ENCODE data around the gene RARRES1. TPM values are rescaled to one million over a fixed set of nuclear protein-coding genes. Genes with fewer than 3 reads are reported as not detected.

RARRES1 gene
- total RNA-seq, 3 donors from 2014 or later = 3.5 to 568 (median 403) TPM

DNA sequence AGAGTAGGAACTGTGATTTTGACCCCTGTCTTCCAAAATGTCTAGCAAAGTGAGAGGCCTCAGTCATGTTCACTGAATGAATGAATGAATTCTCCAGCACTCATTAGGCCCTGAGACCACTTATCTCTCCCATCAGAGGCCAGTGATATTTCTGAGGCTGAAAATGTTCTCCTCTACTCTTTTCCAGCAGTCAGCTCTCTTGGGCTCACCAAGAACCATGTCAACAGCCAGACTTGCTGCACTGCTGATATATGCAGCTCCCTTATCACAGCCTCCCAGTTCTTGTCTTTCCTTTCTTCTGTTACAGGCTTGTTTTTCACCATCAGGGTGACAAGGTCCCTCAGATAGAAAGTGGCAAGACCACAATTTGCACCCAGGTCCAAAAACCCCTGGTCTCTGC is 40.9 kb upstream of the RARRES1 start:
- no peak for DNase-seq (ENCODE audit: low spot score in 2 of 2)
- Histone ChIP-seq H3K27me3 (no peaks in the 10 kb centered on the region), H3K9me3 (no peaks in the 10 kb centered on the region), H3K4me1 (peaks cover 21 to 44% of the 10 kb centered on the region in 2 donors), H3K36me3 (no peaks in the 10 kb centered on the region), H3K4me3 (no peak overlapping the region), H3K27ac (peak overlapping the region; percentile 91 to 92)
- intact Hi-C loops (cut with DNase I; ENCODE audit: low total_unique reads) = no loop called here
- TF ChIP-seq, protein P1, sequence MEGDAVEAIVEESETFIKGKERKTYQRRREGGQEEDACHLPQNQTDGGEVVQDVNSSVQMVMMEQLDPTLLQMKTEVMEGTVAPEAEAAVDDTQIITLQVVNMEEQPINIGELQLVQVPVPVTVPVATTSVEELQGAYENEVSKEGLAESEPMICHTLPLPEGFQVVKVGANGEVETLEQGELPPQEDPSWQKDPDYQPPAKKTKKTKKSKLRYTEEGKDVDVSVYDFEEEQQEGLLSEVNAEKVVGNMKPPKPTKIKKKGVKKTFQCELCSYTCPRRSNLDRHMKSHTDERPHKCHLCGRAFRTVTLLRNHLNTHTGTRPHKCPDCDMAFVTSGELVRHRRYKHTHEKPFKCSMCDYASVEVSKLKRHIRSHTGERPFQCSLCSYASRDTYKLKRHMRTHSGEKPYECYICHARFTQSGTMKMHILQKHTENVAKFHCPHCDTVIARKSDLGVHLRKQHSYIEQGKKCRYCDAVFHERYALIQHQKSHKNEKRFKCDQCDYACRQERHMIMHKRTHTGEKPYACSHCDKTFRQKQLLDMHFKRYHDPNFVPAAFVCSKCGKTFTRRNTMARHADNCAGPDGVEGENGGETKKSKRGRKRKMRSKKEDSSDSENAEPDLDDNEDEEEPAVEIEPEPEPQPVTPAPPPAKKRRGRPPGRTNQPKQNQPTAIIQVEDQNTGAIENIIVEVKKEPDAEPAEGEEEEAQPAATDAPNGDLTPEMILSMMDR (IDR thresholded peaks at IDR 0.05) = no peak
- TF ChIP-seq POLR2AphosphoS5 (IDR thresholded peaks at IDR 0.05) (no peak), POLR2A (IDR thresholded peaks at IDR 0.05) (no peak)

DNA sequence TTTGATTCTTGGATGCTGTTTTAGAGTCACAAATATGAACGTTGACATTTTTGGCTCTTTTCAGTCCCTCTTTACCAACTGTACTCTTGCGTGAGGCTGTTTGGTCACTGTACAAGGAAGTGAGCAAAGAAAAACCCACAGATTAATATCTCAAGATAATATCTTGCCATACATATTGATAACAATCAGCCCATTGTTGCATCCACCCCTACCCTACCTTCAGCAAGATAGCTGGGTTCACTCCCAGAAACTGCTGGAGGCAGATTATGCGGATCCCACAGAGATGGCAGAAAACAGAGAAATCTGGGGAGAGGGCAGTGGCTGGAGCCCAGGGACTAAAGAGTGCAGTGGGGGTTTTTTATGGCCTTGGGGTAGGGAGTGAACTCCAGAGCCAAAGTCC is 39.7 kb upstream of the RARRES1 start:
- no peak overlapping the region for H3K4me3 ChIP-seq
- intact Hi-C loops (cut with DNase I; ENCODE audit: low total_unique reads) = no loop called here
- DNase-seq (ENCODE audit: low spot score in 2 of 2) = no peak
- H3K4me1 ChIP-seq = peaks cover 29 to 48% of the 10 kb centered on the region in 2 donors
- TF ChIP-seq POLR2A (IDR thresholded peaks at IDR 0.05) = no peak
- no peak for TF ChIP-seq POLR2AphosphoS5 (IDR thresholded peaks at IDR 0.05)
- TF ChIP-seq, protein P1 (IDR thresholded peaks at IDR 0.05) = no peak
- peak overlapping the region; percentile 91 to 92 for H3K27ac ChIP-seq
- H3K36me3 ChIP-seq = no peaks in the 10 kb centered on the region
- H3K9me3 ChIP-seq = no peaks in the 10 kb centered on the region
- no peaks in the 10 kb centered on the region for H3K27me3 ChIP-seq

DNA sequence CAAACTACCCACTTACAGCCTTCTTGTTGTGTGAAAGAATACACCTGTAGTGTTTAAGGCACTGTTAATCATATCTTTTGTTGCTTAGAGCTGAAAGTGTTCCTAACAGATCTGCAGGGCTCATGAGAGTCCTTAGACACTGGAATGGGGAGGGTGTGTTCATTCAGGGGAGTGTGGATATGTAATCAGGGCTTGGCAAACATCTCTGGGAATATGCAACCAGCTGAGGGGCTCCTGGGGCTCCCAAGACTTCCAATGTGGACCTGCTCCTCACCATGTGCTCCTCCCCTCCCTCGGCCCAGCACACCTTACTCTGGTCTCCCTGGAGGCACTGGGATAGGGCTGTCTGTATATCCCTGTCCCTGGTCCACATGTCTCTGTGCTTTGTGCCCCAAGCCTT is 39.3 kb upstream of the RARRES1 start:
- intact Hi-C loops (cut with DNase I; ENCODE audit: low total_unique reads) = no loop called here
- TF ChIP-seq POLR2AphosphoS5 (IDR thresholded peaks at IDR 0.05) (no peak), POLR2A (IDR thresholded peaks at IDR 0.05) (no peak)
- TF ChIP-seq, protein P1 (IDR thresholded peaks at IDR 0.05) = no peak
- Histone ChIP-seq H3K36me3 (no peaks in the 10 kb centered on the region), H3K27me3 (no peaks in the 10 kb centered on the region), H3K4me3 (no peak overlapping the region), H3K4me1 (peaks cover 29 to 48% of the 10 kb centered on the region in 2 donors), H3K9me3 (no peaks in the 10 kb centered on the region), H3K27ac (peak overlapping the region; percentile 91 to 92)
- DNase-seq (ENCODE audit: low spot score in 2 of 2) = no peak

DNA sequence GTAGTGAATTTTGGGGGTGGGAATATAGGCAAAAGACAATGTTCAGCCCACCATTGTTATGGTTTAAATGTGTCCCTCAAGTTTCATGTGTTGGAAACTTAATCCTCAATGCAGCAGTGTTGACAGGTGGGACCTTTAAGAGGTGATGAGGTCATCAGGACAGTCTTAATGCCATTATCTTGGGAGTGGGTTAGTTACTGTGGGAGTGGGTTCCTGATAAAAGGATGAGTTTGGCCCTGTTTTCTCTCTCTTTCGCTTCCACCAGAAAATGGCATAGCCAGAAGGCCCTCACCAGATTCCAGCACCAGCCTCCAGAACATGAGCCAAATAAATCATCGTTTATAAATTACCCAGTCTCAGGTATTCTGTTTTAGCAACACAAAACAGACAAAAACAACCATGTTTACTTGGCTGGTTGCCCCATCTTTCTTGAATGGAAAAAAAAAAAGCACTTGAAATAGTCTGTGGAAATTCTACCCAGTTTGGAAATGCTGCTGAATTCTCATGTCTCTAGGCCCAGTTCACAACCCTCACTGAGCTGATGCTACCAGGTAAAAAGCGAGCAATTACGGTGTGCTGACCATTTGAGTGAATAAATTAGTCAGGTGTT is 38.6 kb upstream of the RARRES1 start:
- H3K27me3 ChIP-seq = no peaks in the 10 kb centered on the region
- H3K27ac ChIP-seq = peak overlapping the region; percentile 91 to 92
- H3K4me3 ChIP-seq = no peak overlapping the region
- no peak for DNase-seq (ENCODE audit: low spot score in 2 of 2)
- intact Hi-C loops (cut with DNase I; ENCODE audit: low total_unique reads) = no loop called here
- peaks cover 29 to 52% of the 10 kb centered on the region in 2 donors for H3K4me1 ChIP-seq
- H3K36me3 ChIP-seq = no peaks in the 10 kb centered on the region
- TF ChIP-seq POLR2A (IDR thresholded peaks at IDR 0.05) = no peak
- H3K9me3 ChIP-seq = no peaks in the 10 kb centered on the region

DNA sequence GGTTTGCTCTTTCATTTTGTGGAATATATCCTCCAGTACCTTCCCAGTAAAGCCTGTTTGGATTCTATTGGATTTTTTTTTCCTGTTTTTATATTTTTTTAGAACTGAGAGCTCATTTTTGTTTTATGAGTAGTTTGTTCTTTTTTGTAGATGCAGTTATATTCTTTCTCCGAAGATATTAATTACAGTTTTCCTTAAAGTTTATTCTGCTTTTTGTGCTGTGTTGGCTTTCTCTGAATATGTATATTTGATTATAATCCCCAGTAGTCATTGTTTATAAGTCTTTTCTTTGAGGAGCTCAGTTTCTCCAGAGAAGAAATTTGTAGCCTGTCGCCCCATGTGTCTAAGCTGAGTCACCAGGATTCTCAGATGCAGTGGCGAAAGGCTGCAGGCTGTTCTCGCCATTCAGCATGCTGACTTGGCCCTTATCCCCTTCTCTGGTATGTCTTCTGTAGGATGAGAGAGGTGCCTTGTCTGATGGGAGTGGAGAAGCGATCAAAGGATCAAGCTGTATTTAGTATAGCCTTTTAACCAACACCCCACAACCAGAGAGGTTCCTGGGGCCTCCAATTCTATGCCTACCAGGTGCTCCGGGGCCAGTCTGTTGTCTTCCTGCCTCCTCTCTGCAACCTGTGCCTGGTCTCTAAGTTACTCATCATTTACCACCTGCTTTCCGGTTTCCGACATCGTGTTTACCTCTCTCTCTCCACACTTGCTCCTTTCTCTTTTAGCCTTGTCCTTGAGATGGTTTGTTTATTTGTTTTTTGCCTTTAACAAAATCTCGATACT is 37.9 kb upstream of the RARRES1 start:
- peaks cover 29 to 56% of the 10 kb centered on the region in 2 donors for H3K4me1 ChIP-seq
- no peaks in the 10 kb centered on the region for H3K9me3 ChIP-seq
- no peak for DNase-seq (ENCODE audit: low spot score in 2 of 2)
- no peak for TF ChIP-seq POLR2A (IDR thresholded peaks at IDR 0.05)
- TF ChIP-seq POLR2AphosphoS5 (IDR thresholded peaks at IDR 0.05) = no peak
- TF ChIP-seq, protein P1 (IDR thresholded peaks at IDR 0.05) = no peak
- intact Hi-C loops (cut with DNase I; ENCODE audit: low total_unique reads) = no loop called here
- H3K36me3 ChIP-seq = no peaks in the 10 kb centered on the region
- no peaks in the 10 kb centered on the region for H3K27me3 ChIP-seq
- peak overlapping the region; percentile 91 to 92 for H3K27ac ChIP-seq
- no peak overlapping the region for H3K4me3 ChIP-seq

Measured in breast epithelium (tissue), 4 donors.